H9 (cell line): ENCODE data around the gene DIP2C. TPM values are rescaled to one million over a fixed set of nuclear protein-coding genes. Genes with fewer than 3 reads are reported as not detected.

Source experiments
- DNase-seq: peaks from one replicate; pipeline ENCODE4 v3.0.0-alpha.2; 2017
- H2AFZ ChIP-seq: one replicate; pipeline ENCODE4 v1.6.1; 2013; ENCODE audit warnings: mild to moderate bottlenecking, low read length, control low read depth, moderate library complexity
- H2AK5ac ChIP-seq: 2 replicates; pipeline ENCODE4 v1.6.1; 2013; ENCODE audit warnings: low read length, control low read depth, mixed read lengths; ENCODE audit not compliant: insufficient read length
- H2BK120ac ChIP-seq: one replicate; pipeline ENCODE4 v1.6.1; 2013; ENCODE audit warnings: low read depth, mild to moderate bottlenecking, low read length, control low read depth, inconsistent platforms; ENCODE audit not compliant: poor library complexity, severe bottlenecking
- H2BK12ac ChIP-seq: 2 replicates; pipeline ENCODE4 v1.6.1; 2013; ENCODE audit warnings: low read length, control low read depth, mixed read lengths, low read depth; ENCODE audit not compliant: insufficient read length
- H2BK15ac ChIP-seq: 2 replicates; pipeline ENCODE4 v1.6.1; 2013; ENCODE audit warnings: low read depth, low read length, control low read depth
- H2BK20ac ChIP-seq: one replicate; pipeline ENCODE4 v1.6.1; 2013; ENCODE audit warnings: low read depth, mild to moderate bottlenecking, low read length, control low read depth, inconsistent platforms; ENCODE audit not compliant: poor library complexity, severe bottlenecking
- H2BK5ac ChIP-seq: 2 replicates; pipeline ENCODE4 v1.6.1; 2013; ENCODE audit warnings: low read length, control low read depth, mixed read lengths; ENCODE audit not compliant: insufficient read length
- H3K14ac ChIP-seq: 2 replicates; pipeline ENCODE4 v1.6.1; 2013; ENCODE audit warnings: low read length, control low read depth; ENCODE audit not compliant: insufficient read depth
- H3K18ac ChIP-seq: 2 replicates; pipeline ENCODE4 v1.6.1; 2013; ENCODE audit warnings: low read depth, mild to moderate bottlenecking, mixed read lengths, low read length, control low read depth; ENCODE audit not compliant: insufficient read length
- H3K23ac ChIP-seq: 2 replicates; pipeline ENCODE4 v1.6.1; 2013; ENCODE audit warnings: low read length, control low read depth, mixed read lengths, low read depth; ENCODE audit not compliant: insufficient read length
- H3K23me2 ChIP-seq: 2 replicates; pipeline ENCODE4 v1.6.1; 2013; ENCODE audit warnings: low read depth, mild to moderate bottlenecking, mixed read lengths, low read length, control low read depth; ENCODE audit not compliant: insufficient read length, poor library complexity, severe bottlenecking
- H3K27ac ChIP-seq: 2 replicates; pipeline ENCODE4 v1.5.1; 2013; ENCODE audit warnings: low read length, control low read depth, mixed read lengths, low read depth; ENCODE audit not compliant: insufficient read length
- H3K27me3 ChIP-seq: 2 replicates; pipeline ENCODE4 v1.6.1; 2013; ENCODE audit warnings: low read length, control low read depth, inconsistent platforms; ENCODE audit not compliant: insufficient read depth
- H3K4ac ChIP-seq: 2 replicates; pipeline ENCODE4 v1.6.1; 2013; ENCODE audit warnings: low read depth, mild to moderate bottlenecking, control low read depth, inconsistent platforms, low read length, moderate library complexity
- H3K4me1 ChIP-seq: 2 replicates; pipeline ENCODE4 v1.6.1; 2013; ENCODE audit warnings: low read length, control low read depth, inconsistent platforms; ENCODE audit not compliant: insufficient read depth
- H3K4me2 ChIP-seq: 2 replicates; pipeline ENCODE4 v1.6.1; 2013; ENCODE audit warnings: low read length, control low read depth, mixed read lengths; ENCODE audit not compliant: insufficient read length, insufficient read depth
- H3K56ac ChIP-seq: 2 replicates; pipeline ENCODE4 v1.6.1; 2013; ENCODE audit warnings: low read depth, mild to moderate bottlenecking, mixed read lengths, low read length, control low read depth; ENCODE audit not compliant: insufficient read length
- H3K79me1 ChIP-seq: 2 replicates; pipeline ENCODE4 v1.6.1; 2013; ENCODE audit warnings: low read depth, mild to moderate bottlenecking, moderate library complexity, low read length, control low read depth, inconsistent platforms; ENCODE audit not compliant: insufficient read depth, poor library complexity, severe bottlenecking
- H3K79me2 ChIP-seq: 2 replicates; pipeline ENCODE4 v1.6.1; 2013; ENCODE audit warnings: low read length, control low read depth, inconsistent platforms; ENCODE audit not compliant: insufficient read depth
- H3K9ac ChIP-seq: 2 replicates; pipeline ENCODE4 v1.6.1; 2013; ENCODE audit warnings: low read length, control low read depth, mixed read lengths; ENCODE audit not compliant: insufficient read length; ENCODE audit errors: extremely low read depth
- H3K9me3 ChIP-seq: one replicate; pipeline ENCODE4 v1.6.1; 2013; ENCODE audit warnings: low read depth, low read length, inconsistent platforms; ENCODE audit not compliant: control insufficient read depth
- H3T11ph ChIP-seq: one replicate; pipeline ENCODE4 v1.6.1; 2013; ENCODE audit warnings: mild to moderate bottlenecking, low read length, control low read depth, inconsistent platforms
- H4K20me1 ChIP-seq: one replicate; pipeline ENCODE4 v1.6.1; 2013; ENCODE audit not compliant: control insufficient read depth, insufficient read length, insufficient read depth
- H4K5ac ChIP-seq: 2 replicates; pipeline ENCODE4 v1.6.1; 2013; ENCODE audit warnings: low read depth, mild to moderate bottlenecking, mixed read lengths, low read length, control low read depth; ENCODE audit not compliant: insufficient read length
- H4K8ac ChIP-seq: replicated peaks from 2 replicates; pipeline ENCODE4 v1.6.1; 2013; ENCODE audit warnings: low read length, control low read depth, mixed read lengths, low read depth; ENCODE audit not compliant: insufficient read length
- H4K91ac ChIP-seq: 2 replicates; pipeline ENCODE4 v1.6.1; 2013; ENCODE audit warnings: low read depth, mild to moderate bottlenecking, moderate library complexity, mixed read lengths, low read length, control low read depth; ENCODE audit not compliant: insufficient read length
- H3K27ac Mint-ChIP-seq, 3 experiments: 2 replicates in 2 of 3; 3 replicates in 1 of 3; pipeline ENCODE4 v1.8.0; 2020 to 2021; ENCODE audit warnings: mixed read lengths in 3 of 3, mild to moderate bottlenecking in 1 of 3, moderate library complexity in 1 of 3
- H3K27me3 Mint-ChIP-seq: 2 replicates; pipeline ENCODE4 v1.8.0; 2021; ENCODE audit warnings: low read depth, mild to moderate bottlenecking, moderate library complexity, mixed read lengths
- H3K36me3 Mint-ChIP-seq, 3 experiments: 2 replicates in 2 of 3; 3 replicates in 1 of 3; pipeline ENCODE4 v1.8.0; 2020 to 2021; ENCODE audit warnings: low read depth in 3 of 3, mixed read lengths in 3 of 3; ENCODE audit not compliant: insufficient read depth in 1 of 3
- H3K4me1 Mint-ChIP-seq, 2 experiments: 2 replicates each; pipeline ENCODE4 v1.8.0; 2020; ENCODE audit warnings: mixed read lengths in 2 of 2
- H3K4me3 Mint-ChIP-seq, 2 experiments: 2 replicates in 1 of 2; 3 replicates in 1 of 2; pipeline ENCODE4 v1.8.0; 2020 to 2021; ENCODE audit warnings: mild to moderate bottlenecking in 2 of 2, mixed read lengths in 2 of 2, moderate library complexity in 1 of 2
- H3K9me3 Mint-ChIP-seq, 2 experiments: 2 replicates in 1 of 2; 3 replicates in 1 of 2; pipeline ENCODE4 v1.8.0; 2020; ENCODE audit warnings: mild to moderate bottlenecking in 2 of 2, mixed read lengths in 2 of 2, moderate library complexity in 1 of 2
- CTCF ChIP-seq: fragments of 200-600 bp; sonication (generic); conservative IDR thresholded peaks from 3 replicates; pipeline ENCODE4 v1.8.0; 2021; ENCODE audit warnings: antibody characterized with exemption, mild to moderate bottlenecking
- WGBS: extraction: QIAGEN DNeasy Blood & Tissue Kit; methylation state at CpG from one replicate; pipeline ENCODE4 v1.1.7; 2013; ENCODE audit warnings: missing lambda C conversion rate, low lambda C conversion rate, mixed read lengths; ENCODE audit not compliant: insufficient read length; ENCODE audit errors: extremely low coverage; 5-methylcytosine and 5-hydroxymethylcytosine counted together
- total RNA-seq: library from RNA; stranded (reverse); gene quantifications from 2 replicates; pipeline ENCODE4 v1.2.1, GENCODE V29; 2021

Gene DIP2C
- total RNA-seq, 1 experiment from 2014 or later, result 7.9 TPM

GRCh38 chr10:316390-316789 lies 373.1 kb downstream of the DIP2C start:
- no peak overlapping the region for H2BK15ac ChIP-seq

More at GRCh38 chr10:316390-316789, 373.1 kb downstream of the DIP2C start:
- Histone ChIP-seq H4K91ac (no peak overlapping the region), H3K23ac (no peak overlapping the region), H3K9ac (no peak overlapping the region), H3K27ac (no peak overlapping the region), H4K5ac (no peak overlapping the region), H2BK12ac (no peak overlapping the region), H3K79me1 (no peaks in the 10 kb centered on the region), H2AK5ac (no peak overlapping the region), H2BK5ac (no peak overlapping the region), H3K4me1 (no peaks in the 10 kb centered on the region), H3K18ac (no peak overlapping the region), H3K9me3 (no peaks in the 10 kb centered on the region), H3K79me2 (no peaks in the 10 kb centered on the region), H2AFZ (no peak overlapping the region), H4K8ac (no peak overlapping the region), H3K4me2 (no peak overlapping the region), H4K20me1 (no peaks in the 10 kb centered on the region), H2BK20ac (no peak overlapping the region), H2BK120ac (no peak overlapping the region), H3K4ac (no peak overlapping the region), H3T11ph (no peak overlapping the region), H3K27me3 (no peaks in the 10 kb centered on the region), H3K14ac (no peak overlapping the region), H3K56ac (no peak overlapping the region), H3K23me2 (no peaks in the 10 kb centered on the region)
- H3K9me3 Mint-ChIP-seq, result peaks cover 0 to 4% of the 10 kb centered on the region in 2 experiments; a peak in 2 of 5 replicates
- WGBS, result no CpG with 5 or more reads among the region's 6 CpGs
- H3K27me3 Mint-ChIP-seq, result no peaks in the 10 kb centered on the region
- H3K36me3 Mint-ChIP-seq, result peaks cover 7 to 17% (median 14%) of the 10 kb centered on the region in 3 experiments; a peak in 6 of 7 replicates
- H3K4me1 Mint-ChIP-seq, result no peaks in the 10 kb centered on the region
- no peak overlapping the region for H3K27ac Mint-ChIP-seq
- no peak overlapping the region for H3K4me3 Mint-ChIP-seq
- TF ChIP-seq CTCF, result no peak
- DNase-seq, result no peak
